SU-DHL-6 (cell line): ENCODE results near the gene ARID5B.

ENCODE experiments used
- EZH2phosphoT487 ChIP-seq: fragments of 200-600 bp; sonication (generic), shearing (Covaris generic); conservative IDR thresholded peaks from 2 replicates; pipeline ENCODE4 v1.6.1; 2018; ENCODE audit warnings: mild to moderate bottlenecking, antibody characterized with exemption, low read length, moderate library complexity, mixed read lengths
- TF ChIP-seq, protein P1 (sequence below): fragments of 200-600 bp; sonication (generic); IDR thresholded peaks from one replicate; pipeline ENCODE4 v1.5.1; 2017; ENCODE audit warnings: antibody characterized with exemption, mild to moderate bottlenecking, low read length, moderate library complexity; ENCODE audit not compliant: insufficient read depth, poor library complexity, severe bottlenecking

DNA sequence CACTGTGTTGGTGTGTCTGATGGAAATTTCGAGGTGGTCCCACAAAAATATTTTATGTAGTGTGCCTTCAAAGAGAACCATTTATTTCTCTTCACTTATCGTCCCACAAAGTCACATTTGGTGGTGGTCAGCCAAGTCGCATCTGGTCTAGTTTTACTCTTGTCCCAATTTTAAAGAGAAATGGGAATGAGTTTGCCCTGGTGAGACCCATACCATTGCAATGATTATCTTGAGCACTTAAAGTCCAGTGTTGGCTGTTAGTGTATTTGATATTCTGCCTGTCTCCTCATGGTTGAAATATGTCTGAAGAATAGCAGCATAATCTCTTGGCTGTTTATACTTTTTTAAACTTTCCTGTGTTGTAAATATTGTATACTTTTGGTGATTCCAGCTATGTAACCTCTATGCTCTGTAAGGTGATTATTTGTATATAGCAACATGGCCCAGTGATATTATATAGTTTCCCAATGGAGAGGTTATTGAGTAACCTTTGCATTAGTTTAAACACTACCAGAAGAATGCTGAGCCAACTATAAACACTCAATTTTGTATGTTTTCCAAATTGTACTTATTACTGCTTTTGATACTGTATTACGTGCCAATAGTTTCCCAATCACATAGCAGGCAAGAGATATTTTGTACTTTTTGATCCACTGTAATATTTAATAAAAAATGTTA is 194.9 kb downstream of the ARID5B start:
- TF ChIP-seq, protein P1, sequence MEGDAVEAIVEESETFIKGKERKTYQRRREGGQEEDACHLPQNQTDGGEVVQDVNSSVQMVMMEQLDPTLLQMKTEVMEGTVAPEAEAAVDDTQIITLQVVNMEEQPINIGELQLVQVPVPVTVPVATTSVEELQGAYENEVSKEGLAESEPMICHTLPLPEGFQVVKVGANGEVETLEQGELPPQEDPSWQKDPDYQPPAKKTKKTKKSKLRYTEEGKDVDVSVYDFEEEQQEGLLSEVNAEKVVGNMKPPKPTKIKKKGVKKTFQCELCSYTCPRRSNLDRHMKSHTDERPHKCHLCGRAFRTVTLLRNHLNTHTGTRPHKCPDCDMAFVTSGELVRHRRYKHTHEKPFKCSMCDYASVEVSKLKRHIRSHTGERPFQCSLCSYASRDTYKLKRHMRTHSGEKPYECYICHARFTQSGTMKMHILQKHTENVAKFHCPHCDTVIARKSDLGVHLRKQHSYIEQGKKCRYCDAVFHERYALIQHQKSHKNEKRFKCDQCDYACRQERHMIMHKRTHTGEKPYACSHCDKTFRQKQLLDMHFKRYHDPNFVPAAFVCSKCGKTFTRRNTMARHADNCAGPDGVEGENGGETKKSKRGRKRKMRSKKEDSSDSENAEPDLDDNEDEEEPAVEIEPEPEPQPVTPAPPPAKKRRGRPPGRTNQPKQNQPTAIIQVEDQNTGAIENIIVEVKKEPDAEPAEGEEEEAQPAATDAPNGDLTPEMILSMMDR, result no peak
- no peak for TF ChIP-seq EZH2phosphoT487
